DND-41 (cell line): Measurements from ENCODE around the gene PXMP4.
A peak's percentile ranks its signal among the peaks of the same experiment; 100 is the strongest.

Experiments
- ATAC-seq: fragments of 200-7000 bp; cut with Tn5 transposase; 3 replicates; pipeline ENCODE4 v1.9.1; 2021; ENCODE audit warnings: low read depth; ENCODE audit not compliant: insufficient read depth
- DNase-seq: peaks from one replicate; pipeline ENCODE4 v3.0.0-alpha.2; 2020
- H2AFZ ChIP-seq: 2 replicates; pipeline ENCODE4 v1.6.0; 2012; ENCODE audit warnings: low read depth, low read length
- H3K27ac ChIP-seq: 2 replicates; pipeline ENCODE4 v1.5.1; 2012; ENCODE audit warnings: low read length, inconsistent platforms
- H3K27me3 ChIP-seq: fragments of 200-600 bp; sonication (generic); 2 replicates; pipeline ENCODE4 v1.6.0; 2012; ENCODE audit warnings: low read length, mild to moderate bottlenecking, inconsistent platforms; ENCODE audit not compliant: insufficient read depth, poor library complexity
- H3K36me3 ChIP-seq: 2 replicates; pipeline ENCODE4 v1.5.1; 2012; ENCODE audit warnings: low read length, inconsistent platforms; ENCODE audit not compliant: insufficient read depth
- H3K4me1 ChIP-seq: 2 replicates; pipeline ENCODE4 v1.5.1; 2012; ENCODE audit warnings: mild to moderate bottlenecking, low read length; ENCODE audit not compliant: insufficient read depth
- H3K4me2 ChIP-seq: 2 replicates; pipeline ENCODE4 v1.6.0; 2012; ENCODE audit warnings: mild to moderate bottlenecking, moderate library complexity, low read length, inconsistent platforms; ENCODE audit not compliant: insufficient read depth
- H3K4me3 ChIP-seq, 2 experiments: fragments of 200-600 bp in 1 of 2; shearing (Covaris generic) in 1 of 2; 2 replicates each; pipeline ENCODE4 v1.5.1; 2012 to 2016; ENCODE audit warnings: inconsistent platforms in 2 of 2, low read length in 2 of 2, mild to moderate bottlenecking in 2 of 2, low read depth in 1 of 2, moderate library complexity in 1 of 2
- H3K79me2 ChIP-seq: 2 replicates; pipeline ENCODE4 v1.6.0; 2012; ENCODE audit warnings: low read length, inconsistent platforms; ENCODE audit not compliant: insufficient read depth
- H3K9ac ChIP-seq: 2 replicates; pipeline ENCODE4 v1.6.0; 2012; ENCODE audit warnings: low read depth, mild to moderate bottlenecking, inconsistent platforms, low read length, moderate library complexity
- H3K9me3 ChIP-seq: 2 replicates; pipeline ENCODE4 v1.5.1; 2012; ENCODE audit warnings: low read length, moderate library complexity, mild to moderate bottlenecking, inconsistent platforms; ENCODE audit not compliant: insufficient read depth, severe bottlenecking
- H4K20me1 ChIP-seq: 2 replicates; pipeline ENCODE4 v1.6.0; 2012; ENCODE audit warnings: low read length; ENCODE audit not compliant: insufficient read depth
- CTCF ChIP-seq: IDR thresholded peaks from 2 replicates; pipeline ENCODE4 v1.5.1; 2012; ENCODE audit warnings: borderline replicate concordance, low read length, moderate library complexity, mild to moderate bottlenecking; ENCODE audit not compliant: poor library complexity, severe bottlenecking; ENCODE audit errors: extremely low read depth
- EZH2 ChIP-seq: IDR thresholded peaks from 3 replicates; pipeline ENCODE4 v1.6.1; 2012; ENCODE audit warnings: borderline replicate concordance, low read depth, mild to moderate bottlenecking, moderate library complexity, low read length, inconsistent platforms; ENCODE audit not compliant: severe bottlenecking

Gene PXMP4

GRCh38 chr20:33675136-33675959 lies 44.8 kb downstream of the PXMP4 start:
- Histone ChIP-seq H2AFZ (no peak overlapping the region), H3K79me2 (peaks cover 11% of the 10 kb centered on the region), H3K27ac (peak overlapping the region; percentile 34; the same call in 1 of the 2 replicates), H4K20me1 (peaks cover 55% of the 10 kb centered on the region), H3K4me2 (peak overlapping the region; percentile 89), H3K4me1 (peaks cover 29% of the 10 kb centered on the region), H3K4me3 (peak overlapping the region in 1 of 2 experiments; percentile 63; a peak in 2 of 4 replicates), H3K9me3 (no peaks in the 10 kb centered on the region), H3K27me3 (no peaks in the 10 kb centered on the region), H3K9ac (peak overlapping the region; percentile 63), H3K36me3 (peaks cover 47% of the 10 kb centered on the region)
- ATAC-seq (no peak), DNase-seq (no peak)
- no peak for TF ChIP-seq CTCF
- no peak for TF ChIP-seq EZH2

- peak within 1 kb of the TSS; percentile 89 for H3K4me2 ChIP-seq
- peaks cover 29% of the 10 kb centered on the region for H3K4me1 ChIP-seq
- DNase-seq = peak; percentile 67
- H3K9me3 ChIP-seq = no peaks in the 10 kb centered on the region
- peak within 1 kb of the TSS; percentile 27 to 63; a peak in 3 of 4 replicates for H3K4me3 ChIP-seq
- H2AFZ ChIP-seq = peak within 1 kb of the TSS; percentile 74
- peak within 1 kb of the TSS; percentile 63 for H3K9ac ChIP-seq
- peak within 1 kb of the TSS; percentile 52 for H3K27ac ChIP-seq
- H4K20me1 ChIP-seq = peaks cover 47% of the 10 kb centered on the region
- no peaks in the 10 kb centered on the region for H3K27me3 ChIP-seq
- ATAC-seq = peak; percentile 76
- TF ChIP-seq CTCF = no peak
- no peak for TF ChIP-seq EZH2
- H3K79me2 ChIP-seq = peaks cover 2% of the 10 kb centered on the region
- H3K36me3 ChIP-seq = peaks cover 42% of the 10 kb centered on the region
These were observed 45.6 kb downstream of the PXMP4 start, which contains the start of gene NECAB3 for GRCh38 chr20:33674294-33675135. Gene NECAB3, minus strand, starts transcription at chr20:33674428. Its CDS starts 76 bp downstream, at chr20:33674352.

GRCh38 chr20:33673410-33674293 lies 46.5 kb downstream of the PXMP4 start:
- Histone ChIP-seq H3K9ac (peak overlapping the region; percentile 63), H4K20me1 (peaks cover 38% of the 10 kb centered on the region), H3K9me3 (no peaks in the 10 kb centered on the region), H2AFZ (peak overlapping the region; percentile 74), H3K27me3 (no peaks in the 10 kb centered on the region), H3K79me2 (no peaks in the 10 kb centered on the region; the same call in 1 of the 2 replicates), H3K4me1 (peaks cover 29% of the 10 kb centered on the region), H3K36me3 (peaks cover 39% of the 10 kb centered on the region), H3K27ac (peak overlapping the region; percentile 52), H3K4me2 (peak overlapping the region; percentile 89), H3K4me3 (peak overlapping the region; percentile 27 to 63; a peak in 3 of 4 replicates)
- no peak for TF ChIP-seq EZH2
- TF ChIP-seq CTCF = no peak
- DNase-seq = no peak
- ATAC-seq = 0 out of 3 replicates have a peak, but pooled peaks have one; percentile 1
